T-helper 17 cell (primary cell): ENCODE results near the gene CENPC. TPM values are rescaled to one million over a fixed set of nuclear protein-coding genes. Genes with fewer than 3 reads are reported as not detected.

Experiments used
- total RNA-seq, 4 donors: library from RNA in 2 of 4; stranded (reverse) in 2 of 4; gene quantifications; one replicate each; pipeline ENCODE4 v1.2.3 and lab custom pipeline; 2022 to 2026

The CENPC gene
- total RNA-seq, 2 donors from 2014 or later: 90.0 to 105 TPM

Other genes starting within 250 kb of the CENPC start
- 1 to 10 TPM in 1 of 2 donors, under 1 TPM in 1; 0.50 to 4.1 TPM for gene STAP1, start 13.2 kb upstream of the CENPC start, total RNA-seq
- gene UBA6, start 155.7 kb upstream of the CENPC start, total RNA-seq: 10 to 100 TPM; 43.7 to 54.8 TPM
- not detected for gene GNRHR, start 208.9 kb upstream of the CENPC start, total RNA-seq